Stimulated activated CD4-positive, alpha-beta T cell treated with anti-CD3 and anti-CD28 coated beads, Interleukin-1b, Interleukin-23, amount 100 ng/mL, for 48 hours (primary cell): ENCODE results near the gene LIMCH1.
"Not testable (repeated sequence)": the region's sequence is repeated elsewhere in the genome, so short reads cannot be mapped to it uniquely, and the experiment has no call there.

ENCODE experiments used
- DNase-seq: peaks from one replicate; pipeline ENCODE4 v3.0.0-alpha.2; 2020

LIMCH1 gene

GRCh38 chr4:41692717-41693345 is 154.9 kb downstream of the LIMCH1 start:
- peak; percentile 24 for DNase-seq

DNA sequence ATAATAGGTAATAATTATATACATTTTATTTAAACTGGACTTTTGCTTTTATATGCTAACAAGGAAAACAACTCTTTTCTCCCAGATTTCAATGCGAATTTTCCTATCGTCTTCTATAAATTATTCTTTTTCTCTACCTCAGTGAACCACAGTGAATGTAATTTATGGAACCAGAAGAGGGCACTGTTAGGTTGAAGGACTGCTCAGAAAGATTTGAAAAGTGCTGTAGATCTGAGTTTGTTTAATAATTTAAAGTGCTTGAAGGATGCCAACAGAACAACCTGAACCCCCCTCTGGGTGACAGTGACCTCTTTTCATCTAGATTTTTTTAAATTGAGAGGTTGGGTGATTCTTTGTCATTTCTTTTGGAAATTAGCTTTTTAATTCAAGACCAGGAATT is 155.7 kb downstream of the LIMCH1 start:
- DNase-seq: no peak

DNA sequence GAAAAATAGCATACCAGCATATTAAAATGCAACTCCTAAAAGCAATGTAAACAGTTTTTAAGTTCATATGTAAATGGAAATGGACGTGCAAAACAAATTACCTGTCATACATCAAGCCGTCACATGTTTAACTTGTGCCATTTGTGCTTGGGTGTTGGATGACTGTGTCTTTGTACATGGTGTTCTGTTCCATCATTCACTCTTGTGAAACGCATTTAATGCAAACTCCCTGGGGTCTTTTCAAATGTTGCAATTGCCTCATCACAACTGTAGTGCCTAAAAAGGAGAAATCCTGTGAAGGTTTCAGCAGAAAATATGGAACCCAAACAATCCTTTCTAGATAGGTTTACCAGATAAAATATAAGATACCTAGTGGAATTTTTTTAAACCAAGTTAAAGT is 158.2 kb downstream of the LIMCH1 start:
- DNase-seq: no peak

GRCh38 chr4:41696763-41697162 is 158.8 kb downstream of the LIMCH1 start:
- DNase-seq: no peak

DNA sequence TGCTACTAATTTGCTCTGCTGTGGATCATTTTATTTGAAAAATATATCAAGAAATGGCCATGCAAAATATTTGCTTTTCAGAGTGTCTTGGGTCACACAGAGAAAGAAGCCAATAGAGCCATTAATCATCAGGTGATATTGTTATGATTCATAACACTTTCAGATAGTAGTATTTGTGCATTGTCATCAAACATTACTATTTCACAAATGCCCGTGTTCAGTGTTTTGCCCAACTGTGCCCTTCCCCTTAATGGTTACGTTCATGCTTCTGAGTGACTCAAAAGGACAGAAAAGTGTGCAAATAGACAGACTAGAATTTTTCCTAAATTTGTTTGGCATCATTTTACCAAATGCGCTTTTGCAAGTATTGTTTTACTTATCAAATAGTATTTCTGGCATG is 164.0 kb downstream of the LIMCH1 start:
- no peak for DNase-seq

- DNase-seq: no peak
These were observed 164.8 kb downstream of the LIMCH1 start for GRCh38 chr4:41702770-41703169.

DNA sequence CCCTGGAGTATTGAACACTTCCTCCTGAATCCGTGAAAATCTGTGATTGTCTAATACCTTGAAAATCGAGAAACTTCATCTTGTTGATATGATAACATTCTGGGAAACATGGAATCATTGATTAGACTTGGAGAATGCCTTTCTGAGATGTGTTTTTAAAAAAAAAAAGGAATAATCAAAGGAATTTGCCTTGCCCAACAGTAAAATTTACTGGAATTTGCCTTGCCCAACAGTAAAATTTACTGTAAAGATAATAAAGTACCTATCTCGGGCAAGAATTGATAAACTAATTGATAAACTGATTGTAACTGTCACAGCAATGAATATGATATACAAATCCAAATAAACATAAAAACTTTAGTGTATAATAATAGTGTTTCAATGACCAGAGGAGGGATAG is 165.8 kb downstream of the LIMCH1 start:
- no peak for DNase-seq

GRCh38 chr4:41709844-41710481 is 172.0 kb downstream of the LIMCH1 start:
- no peak for DNase-seq

DNA sequence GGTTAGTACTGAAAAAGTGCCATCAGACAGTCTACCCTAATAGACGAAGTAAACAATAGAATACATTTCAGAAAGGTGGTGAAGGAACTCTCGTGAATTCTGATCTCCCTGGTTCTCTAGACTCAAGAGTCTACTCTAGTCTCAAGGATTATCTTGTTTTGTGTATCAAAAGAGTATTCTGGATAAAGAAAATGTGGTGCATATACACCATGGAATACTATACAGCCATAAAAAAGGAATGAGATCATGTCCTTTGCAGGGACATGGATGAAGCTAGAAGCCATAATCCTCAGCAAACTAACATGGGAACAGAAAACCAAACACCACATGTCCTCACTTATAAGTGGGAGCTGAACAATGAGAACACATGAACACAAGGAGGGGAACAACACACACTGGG is 173.7 kb downstream of the LIMCH1 start:
- DNase-seq: not testable (repeated sequence)

- no peak for DNase-seq
These were observed 174.5 kb downstream of the LIMCH1 start for GRCh38 chr4:41712425-41712824.

DNA sequence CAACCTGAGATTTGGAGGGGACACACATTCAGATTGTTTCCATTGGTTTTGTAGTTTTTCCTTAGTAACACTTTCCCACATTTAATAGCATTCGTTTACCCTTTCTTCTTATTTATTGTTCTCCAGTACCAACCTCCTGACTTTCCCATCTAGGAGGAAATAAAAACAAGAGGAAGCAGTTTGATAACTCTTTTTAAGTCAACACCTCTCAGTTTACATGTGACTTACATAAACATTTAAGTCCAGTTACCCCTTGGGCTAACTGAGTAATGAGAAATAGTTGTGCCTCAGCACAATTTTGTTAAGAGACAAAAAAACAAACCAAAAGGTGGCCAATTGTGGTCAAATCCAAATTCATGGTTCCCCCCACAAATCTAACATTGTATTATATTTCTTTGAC is 175.8 kb downstream of the LIMCH1 start:
- DNase-seq: no peak

GRCh38 chr4:41714364-41715000 is 176.5 kb downstream of the LIMCH1 start:
- no peak for DNase-seq

DNA sequence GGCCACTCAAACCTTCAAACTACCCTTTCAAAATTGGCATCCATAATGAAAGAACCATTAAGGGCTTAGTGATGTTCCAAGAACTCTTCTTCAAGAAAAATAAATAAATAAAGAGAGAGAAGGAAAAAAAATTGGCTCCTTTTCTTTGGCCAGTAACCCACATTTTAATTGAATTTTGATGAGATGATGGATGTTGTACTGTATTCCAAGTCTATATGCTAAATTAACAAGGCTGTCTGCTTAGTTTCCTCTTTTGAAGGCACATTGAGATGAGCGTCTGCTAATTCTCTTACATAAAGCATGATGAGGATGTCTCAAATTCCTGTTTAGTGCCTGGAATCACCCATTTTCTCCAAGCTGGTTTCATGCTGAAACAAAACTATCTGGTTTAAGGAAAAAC is 177.2 kb downstream of the LIMCH1 start:
- DNase-seq: no peak

GRCh38 chr4:41718907-41719306 is 180.9 kb downstream of the LIMCH1 start:
- DNase-seq: no peak

DNA sequence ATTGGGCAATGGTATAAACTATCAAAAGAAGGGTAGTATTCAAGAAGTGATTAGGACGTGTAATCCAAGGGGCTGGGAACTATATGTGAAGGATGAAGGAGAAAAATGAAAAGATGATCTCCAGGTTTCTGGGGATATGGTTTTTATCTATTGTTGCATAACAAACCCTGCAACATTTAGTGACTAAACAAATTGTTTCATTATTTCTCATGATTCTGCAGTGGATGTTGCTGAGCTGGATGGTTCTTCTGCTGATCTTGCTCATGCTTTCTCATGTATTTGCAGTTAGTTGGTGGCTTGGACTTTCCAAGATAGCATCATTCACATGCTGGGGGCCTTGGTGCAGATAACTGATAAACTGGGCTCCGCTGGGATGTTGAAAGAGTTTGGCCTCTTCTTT is 181.5 kb downstream of the LIMCH1 start:
- DNase-seq: no peak

GRCh38 chr4:41722181-41722580 is 184.2 kb downstream of the LIMCH1 start:
- DNase-seq: no peak

- DNase-seq: no peak
These were observed 185.3 kb downstream of the LIMCH1 start for GRCh38 chr4:41723286-41723685.

- DNase-seq: no peak
These were observed 187.3 kb downstream of the LIMCH1 start for GRCh38 chr4:41725254-41725653.

DNA sequence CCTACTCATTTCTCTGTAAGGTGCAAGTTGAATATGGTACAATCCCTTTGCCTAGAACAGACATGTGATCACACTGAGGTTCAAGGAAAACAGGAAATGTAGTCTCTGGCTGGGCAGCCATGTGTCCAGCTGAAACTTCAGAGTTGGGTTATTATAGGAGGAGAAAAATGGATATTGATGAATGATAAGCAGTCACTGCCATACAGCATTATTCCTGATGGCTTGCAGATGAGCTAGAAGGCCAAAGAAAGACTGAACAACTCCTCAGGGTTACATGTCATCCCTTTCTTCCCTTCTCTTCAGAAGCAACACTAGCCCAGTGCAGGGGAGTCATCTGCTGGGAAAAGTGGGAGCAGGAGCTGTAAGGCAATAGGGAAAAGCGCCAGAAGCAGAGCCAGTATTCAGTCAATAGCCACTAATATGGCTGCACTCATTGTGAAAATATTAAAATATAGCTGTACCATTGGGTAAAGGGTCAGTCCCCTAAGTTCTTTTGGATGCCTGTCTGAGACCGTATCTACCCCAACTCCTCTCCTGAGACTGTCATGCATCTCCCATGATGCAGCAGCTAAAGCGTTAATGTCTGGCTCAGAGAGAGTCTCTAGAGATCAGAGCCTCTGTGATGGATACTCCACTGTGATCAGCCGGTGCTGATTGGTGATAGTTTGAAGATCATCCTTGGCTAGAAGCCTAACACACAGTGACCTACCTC is 190.1 kb downstream of the LIMCH1 start:
- no peak for DNase-seq

- no peak for DNase-seq
These were observed 190.6 kb downstream of the LIMCH1 start for GRCh38 chr4:41728573-41728913.

- no peak for DNase-seq
These were observed 193.7 kb downstream of the LIMCH1 start for GRCh38 chr4:41731569-41732126.

DNA sequence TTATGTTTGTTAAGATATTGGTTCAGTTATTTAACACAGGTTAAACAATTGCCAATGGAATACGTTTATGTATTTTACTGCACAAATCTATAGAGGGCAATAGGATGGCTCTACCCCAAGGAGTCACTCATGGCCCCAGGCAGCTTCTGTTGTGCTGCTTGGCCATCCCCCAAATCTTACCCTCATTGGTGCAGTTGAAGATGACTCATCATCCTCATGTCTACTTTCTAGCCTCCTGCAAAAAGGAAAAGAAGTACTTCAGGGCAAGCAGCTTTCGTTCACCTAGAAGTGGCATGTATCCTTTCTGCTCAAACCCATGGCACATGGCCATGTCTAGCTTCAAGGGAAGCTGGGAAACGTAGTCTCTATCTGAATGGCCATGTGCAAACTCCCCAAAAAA is 196.4 kb downstream of the LIMCH1 start:
- no peak for DNase-seq

GRCh38 chr4:41737491-41737890 is 199.5 kb downstream of the LIMCH1 start:
- DNase-seq: not testable (repeated sequence)

DNA sequence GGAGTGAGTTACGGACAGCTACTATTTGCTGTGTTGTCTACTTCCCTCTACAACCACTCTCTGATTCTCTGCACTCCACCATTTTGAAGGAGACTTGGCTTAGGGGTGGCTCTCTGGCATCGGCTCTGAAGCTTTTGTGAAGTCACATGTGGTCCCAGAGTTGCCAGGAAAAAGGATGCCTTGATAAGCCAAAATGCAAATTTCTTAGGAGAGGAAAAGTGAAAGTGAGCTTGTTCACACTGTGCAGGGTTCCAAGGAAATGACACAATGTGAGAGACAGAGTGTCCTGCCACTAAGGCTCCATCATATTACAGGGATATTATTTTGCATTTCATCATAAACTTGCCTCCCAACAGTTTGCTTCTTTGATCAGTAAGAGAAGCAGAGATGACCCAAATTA is 203.4 kb downstream of the LIMCH1 start:
- no peak for DNase-seq
